ENCODE results near the gene ORAI3. TPM values are rescaled to one million over a fixed set of nuclear protein-coding genes. Genes with fewer than 3 reads are reported as not detected.

ORAI3 gene
- total RNA-seq, 1 donor from 2014 or later: 12.2 TPM

DNA sequence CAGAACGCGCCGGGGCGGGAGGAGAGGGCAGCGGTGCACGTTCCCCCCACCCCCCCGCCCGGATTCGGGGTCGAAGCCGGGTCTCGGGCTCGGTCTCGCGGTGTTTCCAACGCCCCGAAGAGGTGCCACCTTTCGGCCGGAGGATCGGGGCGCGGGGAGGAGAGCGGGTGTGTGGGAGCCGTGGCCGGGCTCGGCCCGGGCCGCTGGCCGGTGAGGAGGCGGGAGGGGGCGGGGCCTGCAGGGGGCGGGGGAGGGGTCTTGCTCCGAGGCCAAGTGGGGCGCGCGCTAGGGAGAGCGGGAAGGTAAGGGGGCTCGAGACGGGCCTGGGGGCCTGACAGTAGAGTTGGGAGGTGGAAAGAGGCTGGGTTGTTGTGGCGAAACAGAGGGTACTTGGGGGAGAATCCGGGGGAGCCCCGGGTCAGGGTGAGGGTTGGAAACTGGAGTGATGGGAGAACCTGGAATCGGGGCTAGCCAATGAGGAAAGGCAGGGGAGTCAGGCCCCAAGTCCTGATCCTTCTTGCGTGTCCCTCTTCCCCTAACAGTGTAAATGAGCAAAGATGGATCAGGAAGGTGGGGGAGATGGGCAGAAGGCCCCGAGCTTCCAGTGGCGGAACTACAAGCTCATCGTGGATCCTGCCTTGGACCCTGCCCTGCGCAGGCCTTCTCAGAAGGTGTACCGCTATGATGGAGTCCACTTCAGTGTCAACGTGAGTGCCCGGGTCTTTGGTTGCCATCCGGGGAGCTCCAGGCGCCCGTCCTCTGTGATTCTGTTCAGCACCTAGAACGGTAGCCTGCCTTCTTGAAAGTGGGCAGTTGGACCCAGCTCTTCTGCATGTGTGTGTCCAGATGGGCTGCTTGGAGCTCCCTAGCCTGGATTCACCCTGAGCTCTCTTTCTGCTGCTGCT, 9.6 kb downstream of the ORAI3 start:
- Histone ChIP-seq H3K4me3 (peak overlapping the region; percentile 83), H3K27me3 (ENCODE audit: low read depth) (no peaks in the 10 kb centered on the region), H3K4me1 (peaks cover 37% of the 10 kb centered on the region), H3K27ac (replicated peaks) (peak overlapping the region; percentile 100), H3K36me3 (peaks cover 39% of the 10 kb centered on the region), H3K9me3 (replicated peaks) (no peaks in the 10 kb centered on the region)
- TF ChIP-seq, protein P1, sequence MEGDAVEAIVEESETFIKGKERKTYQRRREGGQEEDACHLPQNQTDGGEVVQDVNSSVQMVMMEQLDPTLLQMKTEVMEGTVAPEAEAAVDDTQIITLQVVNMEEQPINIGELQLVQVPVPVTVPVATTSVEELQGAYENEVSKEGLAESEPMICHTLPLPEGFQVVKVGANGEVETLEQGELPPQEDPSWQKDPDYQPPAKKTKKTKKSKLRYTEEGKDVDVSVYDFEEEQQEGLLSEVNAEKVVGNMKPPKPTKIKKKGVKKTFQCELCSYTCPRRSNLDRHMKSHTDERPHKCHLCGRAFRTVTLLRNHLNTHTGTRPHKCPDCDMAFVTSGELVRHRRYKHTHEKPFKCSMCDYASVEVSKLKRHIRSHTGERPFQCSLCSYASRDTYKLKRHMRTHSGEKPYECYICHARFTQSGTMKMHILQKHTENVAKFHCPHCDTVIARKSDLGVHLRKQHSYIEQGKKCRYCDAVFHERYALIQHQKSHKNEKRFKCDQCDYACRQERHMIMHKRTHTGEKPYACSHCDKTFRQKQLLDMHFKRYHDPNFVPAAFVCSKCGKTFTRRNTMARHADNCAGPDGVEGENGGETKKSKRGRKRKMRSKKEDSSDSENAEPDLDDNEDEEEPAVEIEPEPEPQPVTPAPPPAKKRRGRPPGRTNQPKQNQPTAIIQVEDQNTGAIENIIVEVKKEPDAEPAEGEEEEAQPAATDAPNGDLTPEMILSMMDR (IDR thresholded peaks at IDR 0.05; ENCODE audit: borderline replicate concordance): no peak
- DNase-seq: peak; percentile 43
- intact Hi-C loops (cut with micrococcal nuclease): no loop called here

DNA sequence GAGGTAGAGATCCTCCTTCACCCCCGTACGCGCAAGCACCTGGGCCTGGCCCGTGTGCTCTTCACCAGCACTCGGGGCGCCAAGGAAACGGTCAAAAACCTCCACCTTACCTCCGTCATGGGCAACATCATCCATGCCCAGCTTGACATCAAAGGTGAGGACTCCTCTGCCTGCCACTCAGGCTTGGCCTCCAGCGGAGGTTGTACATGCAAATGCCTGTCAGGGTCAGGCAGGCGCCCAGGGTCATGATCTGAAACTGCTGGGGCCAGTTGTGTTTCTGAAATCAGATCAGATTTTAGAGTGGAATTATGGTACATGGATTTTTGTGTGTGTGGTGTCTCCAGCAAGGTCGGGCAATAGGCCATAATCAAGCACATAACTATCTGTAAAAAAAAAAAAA, 12.5 kb downstream of the ORAI3 start:
- no peak overlapping the region for H3K4me3 ChIP-seq
- TF ChIP-seq, protein P1 (IDR thresholded peaks at IDR 0.05; ENCODE audit: borderline replicate concordance): no peak
- peaks cover 69% of the 10 kb centered on the region for H3K36me3 ChIP-seq
- H3K27me3 ChIP-seq (ENCODE audit: low read depth): no peaks in the 10 kb centered on the region
- H3K4me1 ChIP-seq: peaks cover 22% of the 10 kb centered on the region
- no peak for DNase-seq
- no peaks in the 10 kb centered on the region for H3K9me3 ChIP-seq (replicated peaks)
- intact Hi-C loops (cut with micrococcal nuclease): no loop called here
- H3K27ac ChIP-seq (replicated peaks): no peak overlapping the region

DNA sequence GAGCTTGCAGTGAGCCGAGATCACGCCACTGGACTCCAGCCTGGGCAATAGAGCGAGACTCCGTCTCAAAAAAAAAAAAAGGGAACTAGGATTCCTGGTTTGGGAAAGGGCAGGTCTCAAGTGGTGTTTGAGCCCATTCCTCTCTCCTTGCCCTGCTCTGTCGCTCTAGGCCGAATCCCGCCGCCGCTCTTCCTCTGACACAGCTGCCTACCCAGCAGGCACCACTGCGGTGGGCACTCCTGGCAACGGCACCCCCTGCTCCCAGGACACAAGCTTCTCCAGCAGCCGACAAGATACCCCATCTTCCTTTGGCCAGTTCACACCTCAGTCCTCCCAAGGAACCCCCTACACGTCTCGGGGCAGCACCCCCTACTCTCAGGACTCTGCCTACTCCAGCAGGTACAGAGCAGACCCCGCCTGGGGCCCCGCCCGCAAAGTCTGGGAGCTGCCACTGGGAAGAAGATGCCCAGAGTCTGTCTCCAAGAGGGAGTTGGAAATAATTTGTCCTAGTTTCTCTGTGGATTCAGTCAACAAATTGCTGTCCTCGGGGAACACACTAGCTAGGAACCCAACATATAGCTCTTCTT, 15.2 kb downstream of the ORAI3 start:
- H3K4me3 ChIP-seq: no peak overlapping the region
- peaks cover 5% of the 10 kb centered on the region for H3K4me1 ChIP-seq
- intact Hi-C loops (cut with micrococcal nuclease): no loop called here
- TF ChIP-seq, protein P1 (IDR thresholded peaks at IDR 0.05; ENCODE audit: borderline replicate concordance): no peak
- H3K27me3 ChIP-seq (ENCODE audit: low read depth): no peaks in the 10 kb centered on the region
- H3K36me3 ChIP-seq: peaks cover 95% of the 10 kb centered on the region
- H3K27ac ChIP-seq (replicated peaks): no peak overlapping the region
- DNase-seq: no peak
- H3K9me3 ChIP-seq (replicated peaks): no peaks in the 10 kb centered on the region

DNA sequence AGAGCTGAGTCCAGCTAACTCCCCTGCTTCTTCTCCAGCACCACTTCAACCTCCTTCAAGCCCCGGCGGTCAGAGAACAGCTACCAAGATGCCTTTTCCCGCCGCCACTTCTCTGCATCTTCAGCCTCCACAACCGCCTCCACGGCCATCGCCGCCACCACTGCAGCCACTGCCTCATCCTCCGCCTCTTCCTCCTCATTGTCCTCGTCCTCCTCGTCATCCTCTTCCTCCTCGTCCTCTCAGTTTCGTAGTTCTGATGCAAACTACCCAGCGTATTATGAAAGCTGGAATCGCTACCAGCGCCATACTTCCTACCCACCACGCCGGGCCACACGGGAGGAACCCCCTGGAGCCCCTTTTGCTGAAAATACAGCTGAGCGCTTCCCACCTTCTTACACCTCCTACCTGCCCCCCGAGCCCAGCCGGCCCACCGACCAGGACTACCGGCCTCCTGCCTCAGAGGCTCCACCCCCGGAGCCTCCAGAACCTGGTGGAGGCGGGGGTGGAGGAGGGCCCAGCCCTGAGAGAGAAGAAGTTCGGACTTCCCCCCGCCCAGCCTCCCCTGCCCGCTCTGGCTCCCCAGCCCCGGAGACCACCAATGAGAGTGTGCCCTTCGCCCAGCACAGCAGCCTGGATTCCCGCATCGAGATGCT, 15.8 kb downstream of the ORAI3 start:
- H3K36me3 ChIP-seq: peaks cover 100% of the 10 kb centered on the region
- no peak for DNase-seq
- TF ChIP-seq, protein P1 (IDR thresholded peaks at IDR 0.05; ENCODE audit: borderline replicate concordance): no peak

DNA sequence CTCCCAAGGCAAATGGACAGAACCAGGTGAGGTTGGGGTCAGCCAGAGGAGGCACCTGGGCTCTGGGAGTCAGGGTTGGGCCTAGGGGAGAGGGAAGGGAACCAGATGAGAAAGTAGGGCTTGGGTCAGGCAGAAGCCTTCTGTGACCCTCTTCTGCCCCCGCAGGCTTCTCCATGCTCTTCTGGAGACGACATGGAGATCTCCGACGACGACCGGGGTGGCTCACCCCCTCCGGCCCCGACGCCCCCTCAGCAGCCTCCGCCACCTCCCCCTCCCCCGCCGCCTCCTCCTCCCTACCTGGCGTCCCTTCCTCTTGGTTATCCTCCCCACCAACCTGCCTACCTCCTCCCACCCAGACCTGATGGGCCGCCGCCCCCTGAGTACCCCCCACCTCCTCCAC, 16.6 kb downstream of the ORAI3 start:
- H3K4me1 ChIP-seq: no peaks in the 10 kb centered on the region
- intact Hi-C loops (cut with micrococcal nuclease): no loop called here
- DNase-seq: no peak
- H3K27ac ChIP-seq (replicated peaks): no peak overlapping the region
- peaks cover 100% of the 10 kb centered on the region for H3K36me3 ChIP-seq
- TF ChIP-seq, protein P1 (IDR thresholded peaks at IDR 0.05; ENCODE audit: borderline replicate concordance): no peak
- no peaks in the 10 kb centered on the region for H3K9me3 ChIP-seq (replicated peaks)
- no peak overlapping the region for H3K4me3 ChIP-seq
- H3K27me3 ChIP-seq (ENCODE audit: low read depth): no peaks in the 10 kb centered on the region

More for the DNA sequence above, 15.8 kb downstream of the ORAI3 start:
- Histone ChIP-seq H3K4me1 (no peaks in the 10 kb centered on the region), H3K27me3 (ENCODE audit: low read depth) (no peaks in the 10 kb centered on the region), H3K4me3 (no peak overlapping the region), H3K27ac (replicated peaks) (no peak overlapping the region), H3K9me3 (replicated peaks) (no peaks in the 10 kb centered on the region)
- intact Hi-C loops (cut with micrococcal nuclease): no loop called here
